Stimulated activated CD4-positive, alpha-beta T cell treated with anti-CD3 and anti-CD28 coated beads, Interleukin-4, amount 100 ng/mL, for 48 hours (primary cell): ENCODE measurements around the gene CEP85L.

Experiments used
- DNase-seq, 2 donors: peaks; one replicate each; pipeline ENCODE4 v3.0.0-alpha.2; 2020; ENCODE audit warnings: low read depth in 2 of 2

Gene CEP85L

DNA sequence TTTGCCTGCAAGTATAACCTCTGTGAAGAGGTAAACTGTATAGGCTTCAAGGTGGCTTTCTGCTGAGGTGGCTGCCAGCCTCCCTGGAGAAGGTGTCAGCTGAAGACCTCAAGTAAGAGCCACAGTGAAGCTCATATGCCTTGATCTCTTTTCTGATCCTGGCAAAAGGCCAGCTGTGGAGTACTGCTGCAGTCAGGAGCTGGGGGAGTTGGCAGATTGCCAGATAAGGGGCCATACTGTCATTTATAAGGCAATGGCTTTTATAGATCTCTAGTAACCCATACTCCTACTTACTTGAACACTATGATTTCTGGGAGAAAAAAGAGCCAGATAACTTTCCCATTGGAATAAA lies 8.8 kb upstream of the CEP85L start:
- DNase-seq = peak; percentile 28 to 45

DNA sequence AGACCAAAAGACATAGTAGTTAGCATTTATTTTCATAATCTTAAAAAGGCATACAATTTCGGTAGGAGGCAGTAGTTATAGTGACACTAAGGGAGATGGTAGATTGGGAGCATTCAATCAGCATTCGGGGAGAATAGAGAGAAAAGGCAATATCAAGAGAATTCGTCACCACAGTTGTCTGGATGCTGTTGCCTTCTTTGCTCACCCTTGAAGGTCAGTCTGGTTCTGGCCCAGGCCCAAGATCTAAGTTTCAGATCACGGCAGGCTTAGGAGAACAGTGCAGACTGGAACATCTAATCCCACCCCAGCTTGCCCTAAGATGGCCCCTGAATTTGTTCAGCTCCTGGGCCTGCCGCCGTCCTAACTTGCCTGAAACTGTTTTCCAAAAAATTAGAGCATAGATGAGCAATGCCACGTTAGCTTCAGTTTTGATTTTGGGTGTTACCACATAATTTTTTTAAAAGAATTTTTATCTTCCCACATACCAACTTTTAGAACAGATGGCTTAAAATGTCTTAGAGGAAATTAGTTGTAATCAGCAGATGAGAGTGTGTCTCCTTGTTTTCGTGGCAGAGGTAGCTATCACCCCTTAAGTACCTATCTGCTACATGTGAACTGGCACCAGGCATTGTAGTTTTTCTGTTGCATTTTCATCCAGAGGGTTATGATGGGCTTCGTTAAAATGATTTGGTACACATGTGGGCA lies 8.3 kb upstream of the CEP85L start:
- no peak for DNase-seq

GRCh38 chr6:118656847-118657451 lies 5.6 kb upstream of the CEP85L start:
- no peak for DNase-seq

- no peak for DNase-seq
These were observed 742 bp upstream of the CEP85L start for GRCh38 chr6:118652051-118652615.

- peak; percentile 34 to 39 for DNase-seq
These were observed 659 bp downstream of the CEP85L start for GRCh38 chr6:118650582-118651281.

DNA sequence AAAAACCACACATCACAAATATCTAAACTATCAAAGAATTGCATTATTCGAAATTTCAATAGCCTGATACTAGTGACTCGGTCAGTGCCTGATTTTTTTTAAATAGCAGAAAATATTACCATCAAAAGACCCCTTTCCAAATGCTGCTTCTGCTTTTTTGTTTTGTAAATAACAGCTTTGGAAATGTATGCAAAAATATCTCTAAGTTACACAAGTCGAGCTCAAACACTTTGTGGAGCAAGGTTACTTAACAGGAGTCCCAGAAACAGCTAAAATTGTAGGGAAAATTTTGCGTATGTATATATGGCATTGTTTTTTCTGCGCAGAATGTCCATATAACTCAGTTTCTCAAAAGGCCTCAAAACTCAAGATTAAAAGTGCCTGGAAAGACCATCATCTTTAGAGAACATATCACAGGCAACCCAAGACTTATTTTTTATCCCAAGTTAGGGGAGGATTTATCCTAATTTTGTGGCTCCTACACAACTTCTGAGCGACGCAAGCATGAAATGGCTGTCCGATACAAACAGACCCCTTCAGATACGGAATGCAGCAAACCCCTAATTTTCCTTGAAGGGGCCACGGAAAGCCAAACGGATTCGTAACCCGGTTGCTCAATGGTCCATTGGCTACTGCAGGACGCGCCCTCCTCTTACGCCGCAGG lies 1.3 kb downstream of the CEP85L start:
- DNase-seq = no peak

DNA sequence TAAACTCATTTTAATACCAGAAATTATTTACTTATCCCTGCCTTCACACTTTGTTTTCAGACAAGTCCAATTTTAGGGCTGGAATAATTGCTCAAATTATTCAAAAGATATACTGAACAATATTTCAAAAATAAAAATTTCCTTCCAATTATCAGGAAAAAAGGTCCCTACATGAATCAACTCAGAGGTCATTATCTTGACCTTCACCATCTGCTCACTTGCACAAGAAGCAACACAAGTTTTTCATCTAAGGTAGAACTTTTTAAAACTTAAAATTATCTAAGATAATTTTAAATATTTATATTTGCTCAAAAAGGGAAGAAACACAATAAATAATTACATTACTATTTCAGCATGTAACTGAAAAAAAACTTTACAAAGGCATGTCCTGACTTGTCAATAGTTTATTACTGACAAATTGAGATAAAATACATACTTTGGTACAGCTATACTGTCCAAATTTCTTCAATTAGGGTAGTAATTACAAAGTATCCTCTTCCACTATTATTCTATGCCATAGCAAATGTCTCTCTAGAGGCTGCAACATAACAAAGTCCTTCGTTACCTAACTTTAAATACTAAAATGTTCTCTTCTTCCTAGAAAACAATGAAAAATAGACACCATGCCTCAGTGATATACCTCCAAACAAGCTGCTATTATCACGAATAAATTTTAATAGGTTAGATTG lies 2.4 kb downstream of the CEP85L start:
- no peak for DNase-seq

- no peak for DNase-seq
These were observed 4.4 kb downstream of the CEP85L start for GRCh38 chr6:118646977-118647376.

- no peak for DNase-seq
These were observed 6.0 kb downstream of the CEP85L start for GRCh38 chr6:118645395-118645794.

GRCh38 chr6:118644007-118644406 lies 7.4 kb downstream of the CEP85L start:
- no peak for DNase-seq

- DNase-seq = no peak
These were observed 10.3 kb downstream of the CEP85L start for GRCh38 chr6:118641042-118641441.

DNA sequence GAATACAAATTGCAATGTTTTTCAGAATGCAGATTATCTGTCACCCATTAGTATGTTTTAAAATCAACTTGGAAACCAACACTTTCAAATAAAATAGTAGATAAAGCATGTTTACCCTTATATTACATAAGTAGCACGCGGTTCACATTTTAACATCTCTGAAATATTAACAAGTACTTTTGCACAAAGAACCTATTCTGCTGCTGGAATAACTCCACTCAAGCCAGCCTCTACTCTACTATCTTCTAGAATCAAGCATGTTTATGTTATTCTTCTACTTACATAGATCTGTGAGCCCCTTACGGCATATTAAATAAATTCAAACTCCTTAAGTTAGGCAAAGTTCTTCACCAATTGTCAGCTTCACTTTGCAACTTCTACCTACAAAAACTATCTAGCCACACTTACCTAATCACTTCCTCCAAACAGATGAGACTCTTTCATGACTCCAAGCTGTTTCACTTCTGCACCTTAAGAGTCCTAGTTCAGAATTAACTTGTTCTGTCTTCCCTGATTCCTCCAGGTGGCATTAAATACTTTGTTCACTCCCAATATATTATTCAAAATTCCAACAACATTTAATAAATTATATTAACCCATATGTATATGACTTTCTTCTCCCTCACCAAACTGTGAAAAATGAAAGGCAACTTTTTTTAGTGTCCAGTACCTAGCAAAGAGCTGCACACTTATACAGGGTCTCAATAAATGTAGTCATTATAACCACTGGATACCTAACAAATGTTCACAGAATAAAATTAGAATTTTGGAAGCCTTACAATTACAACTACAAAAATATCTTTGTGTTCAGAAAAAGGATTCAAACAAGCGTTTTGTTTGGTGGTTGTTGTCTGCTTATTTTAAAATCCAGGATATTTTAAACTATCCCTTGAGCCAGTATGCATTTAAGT lies 12.1 kb downstream of the CEP85L start:
- no peak for DNase-seq

DNA sequence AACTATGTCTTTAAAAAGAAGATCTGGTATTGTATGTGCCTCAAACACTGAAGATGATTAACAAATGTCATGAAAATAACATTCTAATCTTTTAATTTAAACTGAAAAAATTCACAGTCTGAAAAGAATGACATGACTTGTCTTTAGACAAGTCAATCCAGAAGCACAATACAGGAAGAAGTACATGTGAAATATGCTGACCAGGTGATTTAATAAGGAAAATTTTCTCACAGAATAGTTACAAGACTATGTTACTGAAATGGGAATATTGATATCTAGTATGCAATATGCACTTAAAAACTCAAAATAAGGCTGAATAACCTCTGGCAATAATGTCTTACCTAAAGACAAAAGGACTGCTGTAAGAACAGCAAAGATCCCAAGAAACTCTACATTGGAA lies 13.1 kb downstream of the CEP85L start:
- no peak for DNase-seq

- no peak for DNase-seq
These were observed 15.3 kb downstream of the CEP85L start for GRCh38 chr6:118635909-118636735.

GRCh38 chr6:118632359-118632758 lies 19.0 kb downstream of the CEP85L start:
- DNase-seq = no peak

- DNase-seq = no peak
These were observed 20.5 kb downstream of the CEP85L start for GRCh38 chr6:118630923-118631322.

DNA sequence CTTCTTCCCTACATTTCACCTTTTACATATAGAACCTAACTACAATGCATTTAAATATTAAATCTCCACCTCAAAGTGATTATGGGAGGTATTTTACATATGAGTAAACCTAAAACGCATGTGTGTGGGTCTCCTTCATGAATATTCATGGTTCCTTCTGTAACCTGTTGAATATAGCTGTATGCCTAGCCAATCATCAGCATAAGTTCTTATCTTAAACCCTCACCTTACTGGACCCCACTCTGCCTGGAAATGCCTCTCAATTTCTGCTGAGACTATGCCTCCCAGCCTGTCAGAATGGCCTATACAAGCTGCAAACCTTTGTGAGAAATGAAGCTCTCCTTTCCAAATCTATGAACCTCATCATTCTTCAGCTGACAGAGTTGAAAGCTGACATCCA lies 21.3 kb downstream of the CEP85L start:
- no peak for DNase-seq

- DNase-seq = no peak
These were observed 23.7 kb downstream of the CEP85L start for GRCh38 chr6:118627724-118628123.

DNA sequence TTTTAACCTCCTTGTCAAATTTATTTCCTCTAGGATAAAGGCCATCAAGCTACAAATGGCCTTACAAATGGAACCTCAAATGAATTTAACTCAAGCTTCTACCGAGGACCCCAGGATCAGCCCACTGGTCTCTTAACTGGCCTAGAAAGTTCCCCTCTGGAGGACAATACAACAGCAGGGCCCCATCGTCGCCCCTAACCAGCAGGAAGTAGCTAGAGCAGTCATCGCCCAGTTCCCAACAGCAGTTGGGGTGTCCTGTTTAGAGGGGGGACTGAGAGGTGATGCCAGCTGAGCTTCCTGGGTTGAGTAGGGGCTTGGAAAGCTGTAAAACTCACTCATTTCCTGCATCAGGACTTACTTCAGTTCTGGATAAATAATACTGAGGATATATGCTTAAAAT lies 25.6 kb downstream of the CEP85L start:
- no peak for DNase-seq
